ENCODE measurements around the gene ATP6V0B. TPM values are rescaled to one million over a fixed set of nuclear protein-coding genes. Genes with fewer than 3 reads are reported as not detected.

Gene ATP6V0B
- polyA plus RNA-seq, 2 of the 4 experiments (the other 2 are of a cell fraction): 97.0 to 101 TPM

- Histone ChIP-seq H3K9me3 (no peaks in the 10 kb centered on the region), H3K4me3 (no peak overlapping the region), H3K27ac (no peak overlapping the region), H3K4me1 (peaks cover 22% of the 10 kb centered on the region), H3K4me2 (no peak overlapping the region)
- ATAC-seq (no peak), FAIRE-seq (no peak), DNase-seq (ENCODE audit: low read depth in 1 of 2, low spot score in 1 of 2) (no peak)
- no CpG with 5 or more reads among the region's 8 CpGs for WGBS (ENCODE audit: missing lambda C conversion rate)
- ChIA-PET POLR2A (no interaction called here), CTCF (interaction anchor here (1.6 to 25.3 kb wide), 3 partner anchors 15 to 27 kb away, joined by 5 to 412 read pairs (median 49); no protein-coding TSS in a partner anchor)
- TF ChIP-seq MYC (IDR thresholded peaks at IDR 0.05; ENCODE audit: borderline replicate concordance, low read length): no peak
- TF ChIP-seq CBX2 (IDR thresholded peaks at IDR 0.05; ENCODE audit: borderline replicate concordance, low read depth): no peak
- TF ChIP-seq SMC3 (IDR thresholded peaks at IDR 0.05): no peak
- TF ChIP-seq ZC3H11A (IDR thresholded peaks at IDR 0.05): no peak
- TF ChIP-seq GATA3 (IDR thresholded peaks at IDR 0.05; ENCODE audit: borderline replicate concordance): no peak
- no peak for TF ChIP-seq CHD2 (IDR thresholded peaks at IDR 0.05; ENCODE audit: low read length, partially characterized antibody)
Measured at GRCh38 chr1:44021156-44021555, 46.4 kb downstream of the ATP6V0B start.

GRCh38 chr1:44021581-44022321, 47.0 kb downstream of the ATP6V0B start:
- no peak for FAIRE-seq
- Histone ChIP-seq H3K9me3 (no peaks in the 10 kb centered on the region), H3K4me3 (no peak overlapping the region), H3K27ac (no peak overlapping the region), H3K4me2 (no peak overlapping the region), H3K4me1 (peaks cover 28% of the 10 kb centered on the region)
- ATAC-seq: peak in 1 of 2 experiments; percentile 43; a peak in 1 of 6 replicates
- WGBS (ENCODE audit: missing lambda C conversion rate): 95% methylated on average over 10 of the region's 10 CpGs
- ChIA-PET POLR2A (no interaction called here), CTCF (interaction anchor here (1.6 to 25.3 kb wide), 3 partner anchors 14 to 26 kb away, joined by 5 to 412 read pairs (median 49); no protein-coding TSS in a partner anchor)
- TF ChIP-seq MAFK (IDR thresholded peaks at IDR 0.05; ENCODE audit: partially characterized antibody) (peak; percentile 60), RNF2 (IDR thresholded peaks at IDR 0.05; ENCODE audit: borderline replicate concordance, low read depth) (no peak)
- no peak for DNase-seq (ENCODE audit: low read depth in 1 of 2, low spot score in 1 of 2)

- Histone ChIP-seq H3K27ac (peak overlapping the region; percentile 54 to 79), H3K4me1 (peaks cover 45% of the 10 kb centered on the region), H3K4me3 (no peak overlapping the region), H3K9me3 (no peaks in the 10 kb centered on the region), H3K4me2 (peak overlapping the region; percentile 81)
- TF ChIP-seq RCOR1 (IDR thresholded peaks at IDR 0.05; ENCODE audit: low read depth, low read length): no peak
- no peak for TF ChIP-seq EHMT2 (IDR thresholded peaks at IDR 0.05; ENCODE audit: low read depth)
- TF ChIP-seq KDM1A (IDR thresholded peaks at IDR 0.05; ENCODE audit: low read depth): no peak
- TF ChIP-seq SMC3 (IDR thresholded peaks at IDR 0.05): no peak
- TF ChIP-seq MAX (IDR thresholded peaks at IDR 0.05): no peak
- no peak for TF ChIP-seq FOSB (CRISPR knock-in tag; IDR thresholded peaks at IDR 0.05)
- ATAC-seq (peak in 1 of 2 experiments; percentile 21; a peak in 3 of 6 replicates), DNase-seq (ENCODE audit: low read depth in 1 of 2, low spot score in 1 of 2) (no peak), FAIRE-seq (no peak)
- 72% methylated on average over 12 of the region's 14 CpGs for WGBS (ENCODE audit: missing lambda C conversion rate)
- ChIA-PET CTCF (interaction anchor here (1.1 to 25.3 kb wide), 3 partner anchors 12 to 22 kb away, joined by 7 to 412 read pairs (median 30); no protein-coding TSS in a partner anchor), POLR2A (no interaction called here)
Measured at GRCh38 chr1:44024031-44024902, 49.5 kb downstream of the ATP6V0B start.

GRCh38 chr1:44024903-44025525, 50.3 kb downstream of the ATP6V0B start:
- FAIRE-seq (no peak), DNase-seq (ENCODE audit: low read depth in 1 of 2, low spot score in 1 of 2) (peak in 1 of 2 experiments; percentile 54), ATAC-seq (peak in 1 of 2 experiments; percentile 44; a peak in 3 of 6 replicates)
- POLR2A ChIA-PET: interaction anchor here (0.6 kb wide), 1 partner anchor 480 kb away, joined by 3 read pairs; no protein-coding TSS in a partner anchor
- H3K4me1 ChIP-seq: peaks cover 47% of the 10 kb centered on the region
- WGBS (ENCODE audit: missing lambda C conversion rate): 31% methylated on average over 13 of the region's 13 CpGs
- H3K9me3 ChIP-seq: no peaks in the 10 kb centered on the region
- peak overlapping the region; percentile 54 to 79 for H3K27ac ChIP-seq
- no peak overlapping the region for H3K4me3 ChIP-seq
- H3K4me2 ChIP-seq: peak overlapping the region; percentile 81
- CTCF ChIA-PET: interaction anchor here (1.1 to 25.3 kb wide), 3 partner anchors 11 to 23 kb away, joined by 7 to 412 read pairs (median 30); no protein-coding TSS in a partner anchor
- TF ChIP-seq BHLHE40 (IDR thresholded peaks at IDR 0.05; ENCODE audit: low read depth, low read length) (no peak), POLR2AphosphoS2 (conservative IDR thresholded peaks at IDR 0.05; ENCODE audit: low read length) (no peak), MAZ (IDR thresholded peaks at IDR 0.05; ENCODE audit: borderline replicate concordance, low read depth, low read length) (no peak), MYC (IDR thresholded peaks at IDR 0.05; ENCODE audit: borderline replicate concordance, low read length) (no peak), MAX (IDR thresholded peaks at IDR 0.05) (0 out of 2 replicates have a peak, but pooled peaks have one; percentile 28), USF2 (IDR thresholded peaks at IDR 0.05) (no peak), E2F6 (IDR thresholded peaks at IDR 0.05; ENCODE audit: borderline replicate concordance, low read depth) (no peak), SREBF2 (IDR thresholded peaks at IDR 0.05) (no peak), FOSL2 (IDR thresholded peaks at IDR 0.05) (0 out of 2 replicates have a peak, but pooled peaks have one; percentile 26), FOSL2 (CRISPR knock-in tag; IDR thresholded peaks at IDR 0.05) (peak; percentile 42)

All from A549 (cell line).